SK-N-DZ (cell line): ENCODE measurements around the gene TIMM29. TPM values are rescaled to one million over a fixed set of nuclear protein-coding genes. Genes with fewer than 3 reads are reported as not detected.

Experiments used
- DNase-seq: peaks from one replicate; pipeline ENCODE4 v3.0.0-alpha.2; 2015; ENCODE audit warnings: low spot score
- polyA plus RNA-seq, 2 experiments: library from polyadenylated mRNA; depleted of rRNA; stranded (reverse); fragments of >200 nt; gene quantifications; 2 replicates each; pipeline ENCODE4 v1.2.3, GENCODE V29; 2014

The TIMM29 gene
- 44.8 and 53.6 TPM in 2 replicates for polyA plus RNA-seq (2014; cell fraction: cytosol; rRNA removed)
- 29.8 and 30.4 TPM in 2 replicates for polyA plus RNA-seq (2014; cell fraction: nucleus; rRNA removed)

GRCh38 chr19:10928563-10929401, at the start of gene TIMM29, which contains the start of gene YIPF2:
TIMM29 (plus strand) TSS chr19:10928811; CDS start chr19:10928823, 12 bp downstream.
YIPF2 (minus strand) TSS chr19:10928639; CDS start chr19:10928410, 229 bp downstream.
- DNase-seq: peak; percentile 98

GRCh38 chr19:10881403-10882107, 47.1 kb upstream of the TIMM29 start:
- DNase-seq: peak; percentile 4

GRCh38 chr19:10882108-10882457, 46.5 kb upstream of the TIMM29 start:
- DNase-seq: no peak

GRCh38 chr19:10884274-10884673, 44.3 kb upstream of the TIMM29 start:
- DNase-seq: no peak

- DNase-seq: no peak
These were observed 43.1 kb upstream of the TIMM29 start for GRCh38 chr19:10885201-10886169.

- no peak for DNase-seq
These were observed 40.8 kb upstream of the TIMM29 start for GRCh38 chr19:10887616-10888367.

- no peak for DNase-seq
These were observed 40.2 kb upstream of the TIMM29 start for GRCh38 chr19:10888421-10888866.

- DNase-seq: no peak
These were observed 38.7 kb upstream of the TIMM29 start for GRCh38 chr19:10889880-10890279.

- no peak for DNase-seq
These were observed 37.1 kb upstream of the TIMM29 start for GRCh38 chr19:10891405-10892086.

GRCh38 chr19:10892256-10892655, 36.4 kb upstream of the TIMM29 start:
- no peak for DNase-seq

- no peak for DNase-seq
These were observed 33.7 kb upstream of the TIMM29 start for GRCh38 chr19:10894911-10895213.

- no peak for DNase-seq
These were observed 33.2 kb upstream of the TIMM29 start for GRCh38 chr19:10895363-10895762.

- no peak for DNase-seq
These were observed 32.7 kb upstream of the TIMM29 start for GRCh38 chr19:10895920-10896319.

GRCh38 chr19:10896851-10897526, 31.6 kb upstream of the TIMM29 start:
- DNase-seq: no peak

GRCh38 chr19:10898633-10899032, 30.0 kb upstream of the TIMM29 start:
- DNase-seq: no peak

- no peak for DNase-seq
These were observed 29.4 kb upstream of the TIMM29 start for GRCh38 chr19:10899151-10899653.

- DNase-seq: no peak
These were observed 20.7 kb upstream of the TIMM29 start for GRCh38 chr19:10907925-10908324.

GRCh38 chr19:10908380-10908960, 20.1 kb upstream of the TIMM29 start:
- no peak for DNase-seq
